Gastrocnemius medialis (tissue), 4 donors: ENCODE measurements around the gene E2F3.

Experiments
- CTCF ChIP-seq, 5 experiments: fragments of 450-650 bp in 3 of 5; fragments of 200-600 bp in 2 of 5; sonication (generic) in 2 of 5; IDR thresholded peaks in 4 of 5; conservative IDR thresholded peaks in 1 of 5; 1 replicate in 4 of 5; 2 replicates in 1 of 5; pipeline ENCODE4 v1.5.1; 2016 to 2019; ENCODE audit warnings: antibody characterized with exemption in 5 of 5, mild to moderate bottlenecking in 3 of 5, moderate library complexity in 3 of 5
- POLR2A ChIP-seq, 2 donors: fragments of 450-650 bp; IDR thresholded peaks; one replicate each; pipeline ENCODE4 v1.6.1; 2017; ENCODE audit warnings: antibody characterized with exemption in 2 of 2, mild to moderate bottlenecking in 2 of 2, moderate library complexity in 2 of 2

GRCh38 chr6:20404641-20405032 lies 3.0 kb downstream of the E2F3 start:
- TF ChIP-seq CTCF (IDR thresholded peaks at IDR 0.05 in 4 of 5, conservative IDR thresholded peaks at IDR 0.05 in 1 of 5): peak; percentile 28 to 53 (median 39)
- TF ChIP-seq POLR2A (IDR thresholded peaks at IDR 0.05): no peak
